ENCODE measurements around the gene MEGF8. TPM values are rescaled to one million over a fixed set of nuclear protein-coding genes. Genes with fewer than 3 reads are reported as not detected.

MEGF8 gene
- polyA plus RNA-seq, 1 donor, result 23.9 TPM

DNA sequence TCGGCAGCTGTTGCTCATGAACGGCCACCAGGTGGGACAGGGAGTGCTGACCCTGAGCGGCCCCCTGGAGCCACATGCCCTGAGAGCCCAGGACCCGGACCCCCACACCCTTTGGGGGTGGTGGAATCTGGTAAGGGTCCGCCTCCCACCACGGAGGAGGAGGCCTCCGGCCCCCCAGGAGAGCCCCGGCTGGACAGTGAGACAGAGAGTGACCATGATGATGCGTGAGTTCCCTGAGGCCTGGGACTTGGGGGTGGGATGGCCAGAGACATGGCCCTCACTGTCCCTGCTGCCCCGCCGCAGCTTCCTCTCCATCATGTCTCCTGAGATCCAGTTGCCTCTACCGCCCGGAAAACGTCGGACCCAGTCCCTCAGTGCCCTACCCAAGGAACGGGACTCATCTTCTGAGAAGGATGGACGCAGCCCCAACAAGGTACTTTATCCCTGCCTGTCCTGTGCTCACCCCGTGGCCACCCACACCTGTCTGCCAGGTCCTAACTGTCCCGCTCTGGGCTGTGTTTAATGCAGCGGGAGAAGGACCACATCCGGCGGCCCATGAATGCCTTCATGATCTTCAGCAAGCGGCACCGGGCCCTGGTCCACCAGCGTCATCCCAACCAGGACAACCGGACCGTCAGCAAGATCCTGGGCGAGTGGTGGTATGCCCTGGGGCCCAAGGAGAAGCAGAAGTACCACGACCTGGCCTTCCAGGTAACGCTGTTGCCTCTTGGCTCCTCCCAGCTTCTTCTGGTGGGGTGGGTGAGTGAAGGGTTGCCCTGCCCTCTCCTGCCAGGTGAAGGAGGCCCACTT is 38.2 kb upstream of the MEGF8 start:
- no CpG with 5 or more reads among the region's 30 CpGs for WGBS (ENCODE audit: insufficient coverage, low lambda C conversion rate)
- Histone ChIP-seq H3K4me1 (ENCODE audit: control insufficient read depth, insufficient read depth, low read length) (peaks cover 46% of the 10 kb centered on the region), H3K4me3 (ENCODE audit: low read length) (no peak overlapping the region), H3K36me3 (ENCODE audit: control insufficient read depth, insufficient read depth, low read length) (peaks cover 54% of the 10 kb centered on the region), H3K9me3 (ENCODE audit: control insufficient read depth, low read depth, low read length) (no peaks in the 10 kb centered on the region), H3K27me3 (ENCODE audit: control insufficient read depth, insufficient read depth, low read length) (no peaks in the 10 kb centered on the region), H3K27ac (ENCODE audit: low read length) (no peak overlapping the region)
- no peak for DNase-seq

DNA sequence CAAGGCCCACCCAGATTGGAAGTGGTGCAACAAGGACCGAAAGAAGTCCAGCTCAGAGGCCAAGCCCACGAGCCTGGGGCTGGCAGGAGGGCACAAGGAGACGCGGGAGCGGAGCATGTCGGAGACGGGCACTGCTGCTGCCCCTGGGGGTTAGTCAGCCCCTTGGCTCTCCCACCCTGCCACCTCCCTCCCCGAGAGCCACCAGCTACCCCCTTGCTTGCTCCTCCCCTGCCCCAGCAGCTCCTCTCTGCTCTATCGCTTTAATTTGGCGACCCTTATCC is 37.7 kb upstream of the MEGF8 start:
- DNase-seq, result no peak
- no peak overlapping the region for H3K27ac ChIP-seq (ENCODE audit: low read length)
- H3K27me3 ChIP-seq (ENCODE audit: control insufficient read depth, insufficient read depth, low read length), result no peaks in the 10 kb centered on the region
- 100% methylated on average over 2 of the region's 10 CpGs for WGBS (ENCODE audit: insufficient coverage, low lambda C conversion rate)
- H3K36me3 ChIP-seq (ENCODE audit: control insufficient read depth, insufficient read depth, low read length), result peaks cover 60% of the 10 kb centered on the region
- H3K9me3 ChIP-seq (ENCODE audit: control insufficient read depth, low read depth, low read length), result no peaks in the 10 kb centered on the region
- peaks cover 48% of the 10 kb centered on the region for H3K4me1 ChIP-seq (ENCODE audit: control insufficient read depth, insufficient read depth, low read length)
- no peak overlapping the region for H3K4me3 ChIP-seq (ENCODE audit: low read length)

GRCh38 chr19:42288387-42288786 is 37.0 kb upstream of the MEGF8 start:
- Histone ChIP-seq H3K9me3 (ENCODE audit: control insufficient read depth, low read depth, low read length) (no peaks in the 10 kb centered on the region), H3K27me3 (ENCODE audit: control insufficient read depth, insufficient read depth, low read length) (no peaks in the 10 kb centered on the region), H3K4me3 (ENCODE audit: low read length) (no peak overlapping the region), H3K4me1 (ENCODE audit: control insufficient read depth, insufficient read depth, low read length) (peaks cover 43% of the 10 kb centered on the region), H3K27ac (ENCODE audit: low read length) (no peak overlapping the region), H3K36me3 (ENCODE audit: control insufficient read depth, insufficient read depth, low read length) (peaks cover 66% of the 10 kb centered on the region)
- DNase-seq, result no peak
- WGBS (ENCODE audit: insufficient coverage, low lambda C conversion rate), result no CpG with 5 or more reads among the region's 4 CpGs

DNA sequence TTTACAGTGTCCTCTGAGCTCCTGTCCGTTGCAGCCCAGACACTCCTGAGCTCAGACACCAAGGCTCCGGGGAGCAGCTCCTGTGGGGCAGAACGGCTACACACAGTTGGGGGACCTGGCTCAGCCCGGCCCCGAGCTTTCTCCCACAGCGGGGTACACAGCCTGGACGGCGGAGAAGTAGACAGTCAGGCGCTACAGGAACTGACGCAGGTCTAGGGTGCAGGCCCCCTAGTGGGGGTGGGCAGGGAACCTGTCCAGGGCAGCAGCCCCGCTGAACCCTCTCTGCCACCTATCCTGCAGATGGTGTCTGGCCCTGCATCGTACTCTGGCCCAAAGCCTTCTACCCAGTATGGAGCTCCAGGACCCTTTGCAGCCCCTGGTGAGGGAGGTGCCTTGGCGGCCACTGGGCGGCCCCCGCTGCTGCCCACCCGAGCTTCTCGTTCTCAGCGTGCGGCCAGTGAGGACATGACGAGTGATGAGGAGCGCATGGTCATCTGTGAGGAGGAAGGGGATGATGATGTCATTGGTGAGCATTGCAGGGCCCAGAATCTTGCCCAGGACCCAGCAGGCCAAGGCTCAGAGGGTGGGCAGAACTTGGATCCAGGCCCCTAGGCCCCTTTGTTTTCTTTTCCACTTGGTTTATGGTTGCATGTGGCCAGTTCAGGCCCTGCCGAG is 36.4 kb upstream of the MEGF8 start:
- DNase-seq, result no peak
- peaks cover 3% of the 10 kb centered on the region for H3K9me3 ChIP-seq (ENCODE audit: control insufficient read depth, low read depth, low read length)
- peaks cover 72% of the 10 kb centered on the region for H3K36me3 ChIP-seq (ENCODE audit: control insufficient read depth, insufficient read depth, low read length)
- H3K4me1 ChIP-seq (ENCODE audit: control insufficient read depth, insufficient read depth, low read length), result peaks cover 43% of the 10 kb centered on the region
- 90% methylated on average over 4 of the region's 22 CpGs for WGBS (ENCODE audit: insufficient coverage, low lambda C conversion rate)
- no peak overlapping the region for H3K27ac ChIP-seq (ENCODE audit: low read length)
- H3K4me3 ChIP-seq (ENCODE audit: low read length), result no peak overlapping the region
- no peaks in the 10 kb centered on the region for H3K27me3 ChIP-seq (ENCODE audit: control insufficient read depth, insufficient read depth, low read length)

- Histone ChIP-seq H3K9me3 (ENCODE audit: control insufficient read depth, low read depth, low read length) (peaks cover 3% of the 10 kb centered on the region), H3K27me3 (ENCODE audit: control insufficient read depth, insufficient read depth, low read length) (no peaks in the 10 kb centered on the region), H3K4me3 (ENCODE audit: low read length) (no peak overlapping the region), H3K27ac (ENCODE audit: low read length) (no peak overlapping the region), H3K4me1 (ENCODE audit: control insufficient read depth, insufficient read depth, low read length) (peaks cover 43% of the 10 kb centered on the region), H3K36me3 (ENCODE audit: control insufficient read depth, insufficient read depth, low read length) (peaks cover 78% of the 10 kb centered on the region)
- WGBS (ENCODE audit: insufficient coverage, low lambda C conversion rate), result no CpG with 5 or more reads among the region's 8 CpGs
- DNase-seq, result no peak
Measured at GRCh38 chr19:42289556-42290041, 35.8 kb upstream of the MEGF8 start.

DNA sequence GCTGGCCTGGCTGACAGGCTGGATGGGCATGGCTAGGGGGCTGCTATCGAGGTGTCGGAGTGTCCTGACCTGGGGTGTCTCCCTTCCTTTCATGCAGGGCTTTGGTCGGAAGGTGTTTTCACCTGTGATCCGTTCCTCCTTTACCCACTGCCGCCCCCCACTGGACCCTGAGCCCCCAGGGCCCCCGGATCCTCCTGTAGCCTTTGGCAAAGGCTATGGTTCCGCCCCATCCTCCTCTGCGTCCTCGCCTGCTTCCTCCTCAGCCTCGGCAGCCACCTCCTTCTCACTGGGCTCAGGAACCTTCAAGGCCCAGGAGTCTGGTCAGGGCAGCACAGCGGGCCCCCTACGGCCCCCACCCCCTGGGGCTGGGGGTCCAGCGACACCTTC is 35.3 kb upstream of the MEGF8 start:
- H3K4me1 ChIP-seq (ENCODE audit: control insufficient read depth, insufficient read depth, low read length), result peaks cover 37% of the 10 kb centered on the region
- WGBS (ENCODE audit: insufficient coverage, low lambda C conversion rate), result no CpG with 5 or more reads among the region's 13 CpGs
- H3K27me3 ChIP-seq (ENCODE audit: control insufficient read depth, insufficient read depth, low read length), result no peaks in the 10 kb centered on the region
- H3K9me3 ChIP-seq (ENCODE audit: control insufficient read depth, low read depth, low read length), result peaks cover 3% of the 10 kb centered on the region
- H3K36me3 ChIP-seq (ENCODE audit: control insufficient read depth, insufficient read depth, low read length), result peaks cover 82% of the 10 kb centered on the region
- no peak overlapping the region for H3K27ac ChIP-seq (ENCODE audit: low read length)
- DNase-seq, result no peak
- no peak overlapping the region for H3K4me3 ChIP-seq (ENCODE audit: low read length)

GRCh38 chr19:42290523-42291434 is 34.7 kb upstream of the MEGF8 start:
- no peak overlapping the region for H3K4me3 ChIP-seq (ENCODE audit: low read length)
- H3K27ac ChIP-seq (ENCODE audit: low read length), result no peak overlapping the region
- H3K27me3 ChIP-seq (ENCODE audit: control insufficient read depth, insufficient read depth, low read length), result no peaks in the 10 kb centered on the region
- H3K9me3 ChIP-seq (ENCODE audit: control insufficient read depth, low read depth, low read length), result peaks cover 3% of the 10 kb centered on the region
- H3K4me1 ChIP-seq (ENCODE audit: control insufficient read depth, insufficient read depth, low read length), result peaks cover 31% of the 10 kb centered on the region
- H3K36me3 ChIP-seq (ENCODE audit: control insufficient read depth, insufficient read depth, low read length), result peaks cover 89% of the 10 kb centered on the region
- no CpG with 5 or more reads among the region's 31 CpGs for WGBS (ENCODE audit: insufficient coverage, low lambda C conversion rate)
- DNase-seq, result no peak

- Histone ChIP-seq H3K27me3 (ENCODE audit: control insufficient read depth, insufficient read depth, low read length) (no peaks in the 10 kb centered on the region), H3K27ac (ENCODE audit: low read length) (peak overlapping the region; percentile 45), H3K36me3 (ENCODE audit: control insufficient read depth, insufficient read depth, low read length) (peaks cover 89% of the 10 kb centered on the region), H3K4me3 (ENCODE audit: low read length) (no peak overlapping the region), H3K4me1 (ENCODE audit: control insufficient read depth, insufficient read depth, low read length) (peaks cover 25% of the 10 kb centered on the region), H3K9me3 (ENCODE audit: control insufficient read depth, low read depth, low read length) (peaks cover 3% of the 10 kb centered on the region)
- WGBS (ENCODE audit: insufficient coverage, low lambda C conversion rate), result no CpG with 5 or more reads among the region's 9 CpGs
- peak in 1 of 2 donors; percentile 50 for DNase-seq
Measured at GRCh38 chr19:42291435-42291810, 34.0 kb upstream of the MEGF8 start.

- Histone ChIP-seq H3K4me3 (ENCODE audit: low read length) (no peak overlapping the region), H3K4me1 (ENCODE audit: control insufficient read depth, insufficient read depth, low read length) (peaks cover 25% of the 10 kb centered on the region), H3K27me3 (ENCODE audit: control insufficient read depth, insufficient read depth, low read length) (no peaks in the 10 kb centered on the region), H3K36me3 (ENCODE audit: control insufficient read depth, insufficient read depth, low read length) (peaks cover 85% of the 10 kb centered on the region), H3K27ac (ENCODE audit: low read length) (peak overlapping the region; percentile 45), H3K9me3 (ENCODE audit: control insufficient read depth, low read depth, low read length) (peaks cover 3% of the 10 kb centered on the region)
- DNase-seq, result peak; percentile 77 to 87
- no CpG with 5 or more reads among the region's 27 CpGs for WGBS (ENCODE audit: insufficient coverage, low lambda C conversion rate)
Measured at GRCh38 chr19:42292042-42292960, 33.1 kb upstream of the MEGF8 start.
